ENCODE data around the gene ZNF674. TPM values are rescaled to one million over a fixed set of nuclear protein-coding genes. Genes with fewer than 3 reads are reported as not detected.
A peak's percentile ranks its signal among the peaks of the same experiment; 100 is the strongest.

Gene ZNF674
- total and polyA plus RNA-seq, 9 of the 15 experiments (the other 6 are each of a cell fraction or from before 2014, with no cell fraction given), result 1.2 to 4.7 (median 2.6) TPM

DNA sequence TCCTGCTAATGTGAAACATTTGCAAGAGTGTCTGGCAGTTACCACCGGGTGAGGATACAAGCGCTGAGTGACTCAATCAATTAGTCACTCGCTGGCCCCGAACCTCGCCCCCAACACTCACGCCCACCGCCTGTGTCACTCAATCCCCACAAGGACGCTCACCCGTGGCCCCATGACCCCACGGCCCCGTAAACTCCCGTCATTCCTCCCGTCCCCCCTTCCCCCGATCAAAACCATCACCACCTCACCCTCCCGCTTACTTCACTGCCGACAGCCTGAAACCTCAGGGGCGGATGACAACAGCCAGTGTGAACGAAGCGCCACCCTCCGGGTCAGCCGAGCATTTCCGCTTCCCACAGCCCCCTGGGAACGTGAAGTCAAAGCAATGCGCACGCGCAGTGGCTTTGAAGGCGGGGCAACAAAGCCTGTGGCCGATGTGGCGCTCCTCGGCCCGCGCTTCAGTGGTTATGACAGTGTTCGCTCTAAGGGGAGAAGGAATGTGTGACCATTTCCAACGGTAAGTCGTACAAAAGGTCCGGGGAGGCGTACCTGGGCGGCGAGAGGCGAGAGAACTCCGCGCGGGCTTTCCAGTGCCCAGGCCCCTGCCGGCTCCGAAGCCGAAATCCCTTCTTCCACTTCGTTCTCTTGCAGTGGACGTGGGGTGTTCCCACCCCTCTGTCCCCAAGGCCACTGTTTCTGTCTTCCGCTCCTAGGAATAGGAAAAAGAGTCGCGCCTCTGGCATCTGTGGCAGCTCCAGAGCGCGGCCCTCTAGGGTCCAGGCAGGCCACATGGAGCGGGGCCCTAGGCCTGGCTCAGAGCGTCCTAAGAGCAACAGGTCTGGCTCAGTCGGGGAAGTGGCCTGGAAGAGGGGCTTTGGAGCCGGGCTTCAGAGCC, at the start of gene ZNF674 (continued):
- TF ChIP-seq ZNF121 (CRISPR knock-in tag; conservative IDR thresholded peaks at IDR 0.05) (no peak), CREBBP (IDR thresholded peaks at IDR 0.05; ENCODE audit: low read depth, low read length) (no peak), DIDO1 (tag; IDR thresholded peaks at IDR 0.05; ENCODE audit: low read depth) (no peak), MED1 (CRISPR knock-in tag; IDR thresholded peaks at IDR 0.05; ENCODE audit: borderline replicate concordance) (no peak), TRIM28 (IDR thresholded peaks at IDR 0.05) (no peak), CXXC5 (CRISPR knock-in tag; IDR thresholded peaks at IDR 0.05) (0 out of 2 replicates have a peak, but pooled peaks have one; percentile 28), GATA2 (CRISPR knock-in tag; IDR thresholded peaks at IDR 0.05) (no peak), ZNF143 (CRISPR knock-in tag; IDR thresholded peaks at IDR 0.05) (peak; percentile 64; the same call in 1 of the 2 replicates), ZFPM2 (CRISPR knock-in tag; IDR thresholded peaks at IDR 0.05) (no peak), TFAM (CRISPR knock-in tag; conservative IDR thresholded peaks at IDR 0.05) (no peak), SLC30A9 (CRISPR knock-in tag; IDR thresholded peaks at IDR 0.05) (no peak), KAT7 (CRISPR knock-in tag; IDR thresholded peaks at IDR 0.05; ENCODE audit: borderline replicate concordance) (no peak), BHLHE40 (IDR thresholded peaks at IDR 0.05; ENCODE audit: low read length) (no peak), SMAD4 (CRISPR knock-in tag; conservative IDR thresholded peaks at IDR 0.05) (no peak), ZNF165 (CRISPR knock-in tag; IDR thresholded peaks at IDR 0.05; ENCODE audit: borderline replicate concordance) (no peak), GABPB1 (CRISPR knock-in tag; IDR thresholded peaks at IDR 0.05) (peak; percentile 83), HNRNPK (IDR thresholded peaks at IDR 0.05; ENCODE audit: low read depth, low read length, poor library complexity, severe bottlenecking) (no peak), EP300 (IDR thresholded peaks at IDR 0.05; ENCODE audit: low read length) (peak; percentile 22; the same call in 1 of the 2 replicates), TOE1 (IDR thresholded peaks at IDR 0.05; ENCODE audit: borderline replicate concordance) (peak; percentile 70), TOE1 (CRISPR knock-in tag; IDR thresholded peaks at IDR 0.05; ENCODE audit: borderline replicate concordance, low read depth) (no peak), PHB2 (IDR thresholded peaks at IDR 0.05; ENCODE audit: low read depth) (no peak), CBX3 (IDR thresholded peaks at IDR 0.05; ENCODE audit: borderline replicate concordance in 1 of 2, low read length in 2 of 2) (no peak), TCF7L2 (IDR thresholded peaks at IDR 0.05; ENCODE audit: low read depth, low read length) (no peak), ZEB2 (IDR thresholded peaks at IDR 0.05) (no peak)
- TF ChIP-seq, protein P1, sequence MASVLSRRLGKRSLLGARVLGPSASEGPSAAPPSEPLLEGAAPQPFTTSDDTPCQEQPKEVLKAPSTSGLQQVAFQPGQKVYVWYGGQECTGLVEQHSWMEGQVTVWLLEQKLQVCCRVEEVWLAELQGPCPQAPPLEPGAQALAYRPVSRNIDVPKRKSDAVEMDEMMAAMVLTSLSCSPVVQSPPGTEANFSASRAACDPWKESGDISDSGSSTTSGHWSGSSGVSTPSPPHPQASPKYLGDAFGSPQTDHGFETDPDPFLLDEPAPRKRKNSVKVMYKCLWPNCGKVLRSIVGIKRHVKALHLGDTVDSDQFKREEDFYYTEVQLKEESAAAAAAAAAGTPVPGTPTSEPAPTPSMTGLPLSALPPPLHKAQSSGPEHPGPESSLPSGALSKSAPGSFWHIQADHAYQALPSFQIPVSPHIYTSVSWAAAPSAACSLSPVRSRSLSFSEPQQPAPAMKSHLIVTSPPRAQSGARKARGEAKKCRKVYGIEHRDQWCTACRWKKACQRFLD (CRISPR knock-in tag; IDR thresholded peaks at IDR 0.05), result no peak
- TF ChIP-seq, protein P2, sequence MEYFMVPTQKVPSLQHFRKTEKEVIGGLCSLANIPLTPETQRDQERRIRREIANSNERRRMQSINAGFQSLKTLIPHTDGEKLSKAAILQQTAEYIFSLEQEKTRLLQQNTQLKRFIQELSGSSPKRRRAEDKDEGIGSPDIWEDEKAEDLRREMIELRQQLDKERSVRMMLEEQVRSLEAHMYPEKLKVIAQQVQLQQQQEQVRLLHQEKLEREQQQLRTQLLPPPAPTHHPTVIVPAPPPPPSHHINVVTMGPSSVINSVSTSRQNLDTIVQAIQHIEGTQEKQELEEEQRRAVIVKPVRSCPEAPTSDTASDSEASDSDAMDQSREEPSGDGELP (CRISPR knock-in tag; IDR thresholded peaks at IDR 0.05; ENCODE audit: borderline replicate concordance), result peak; percentile 64; the same call in 1 of the 2 replicates
- TF ChIP-seq, protein P3, sequence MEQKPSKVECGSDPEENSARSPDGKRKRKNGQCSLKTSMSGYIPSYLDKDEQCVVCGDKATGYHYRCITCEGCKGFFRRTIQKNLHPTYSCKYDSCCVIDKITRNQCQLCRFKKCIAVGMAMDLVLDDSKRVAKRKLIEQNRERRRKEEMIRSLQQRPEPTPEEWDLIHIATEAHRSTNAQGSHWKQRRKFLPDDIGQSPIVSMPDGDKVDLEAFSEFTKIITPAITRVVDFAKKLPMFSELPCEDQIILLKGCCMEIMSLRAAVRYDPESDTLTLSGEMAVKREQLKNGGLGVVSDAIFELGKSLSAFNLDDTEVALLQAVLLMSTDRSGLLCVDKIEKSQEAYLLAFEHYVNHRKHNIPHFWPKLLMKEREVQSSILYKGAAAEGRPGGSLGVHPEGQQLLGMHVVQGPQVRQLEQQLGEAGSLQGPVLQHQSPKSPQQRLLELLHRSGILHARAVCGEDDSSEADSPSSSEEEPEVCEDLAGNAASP (IDR thresholded peaks at IDR 0.05), result no peak

Data from K562 (cell line).